PFSK-1 (cell line): ENCODE results near the gene BFAR.
A peak's percentile ranks its signal among the peaks of the same experiment; 100 is the strongest.

ENCODE experiments used
- FOXP2 ChIP-seq: optimal IDR thresholded peaks from 2 replicates; pipeline ENCODE3; 2011; ENCODE audit warnings: borderline replicate concordance, control low read depth, inconsistent platforms; ENCODE audit not compliant: insufficient read depth; ENCODE audit errors: extremely low read length, extremely low read depth
- POLR2AphosphoS5 ChIP-seq: IDR thresholded peaks from 2 replicates; pipeline ENCODE4 v1.6.1; 2012; ENCODE audit warnings: low read depth, mild to moderate bottlenecking, control low read depth, low read length, moderate library complexity
- REST ChIP-seq, 2 experiments: IDR thresholded peaks; 2 replicates each; pipeline versions ENCODE4 v1.6.1 to v1.8.0; 2011 to 2012; ENCODE audit warnings: low read depth in 2 of 2, low read length in 2 of 2, control low read depth in 1 of 2, inconsistent platforms in 1 of 2, mild to moderate bottlenecking in 1 of 2, moderate library complexity in 1 of 2; ENCODE audit not compliant: insufficient read depth in 1 of 2
- SIN3A ChIP-seq: IDR thresholded peaks from 2 replicates; pipeline ENCODE4 v1.6.1; 2012; ENCODE audit warnings: mild to moderate bottlenecking, low read length, moderate library complexity, borderline replicate concordance; ENCODE audit not compliant: insufficient read depth
- TAF1 ChIP-seq: IDR thresholded peaks from 2 replicates; pipeline ENCODE4 v1.6.1; 2012; ENCODE audit warnings: low read length, control low read depth, borderline replicate concordance; ENCODE audit not compliant: insufficient read depth

BFAR gene

GRCh38 chr16:14628806-14629611 lies 3.7 kb upstream of the BFAR start:
- TF ChIP-seq REST (IDR thresholded peaks at IDR 0.05; ENCODE audit: insufficient read depth in 1 of 2, low read depth in 2 of 2, low read length in 2 of 2) (no peak), POLR2AphosphoS5 (no peak), SIN3A (no peak), TAF1 (no peak), FOXP2 (no peak)

- TF ChIP-seq TAF1 (no peak), REST (IDR thresholded peaks at IDR 0.05; ENCODE audit: insufficient read depth in 1 of 2, low read depth in 2 of 2, low read length in 2 of 2) (no peak), FOXP2 (no peak)
Observed at GRCh38 chr16:14629612-14629918, 3.2 kb upstream of the BFAR start.

GRCh38 chr16:14629919-14630619 lies 2.7 kb upstream of the BFAR start, which contains the start of gene PARN:
PARN (minus strand) TSS chr16:14630260; CDS start chr16:14630125, 135 bp downstream.
- TF ChIP-seq FOXP2 (peak; percentile 85), REST (IDR thresholded peaks at IDR 0.05; ENCODE audit: insufficient read depth in 1 of 2, low read depth in 2 of 2, low read length in 2 of 2) (no peak), POLR2AphosphoS5 (peak; percentile 93), TAF1 (peak; percentile 75; the same call in 1 of the 2 replicates), SIN3A (peak; percentile 86; the same call in 1 of the 2 replicates)

- TF ChIP-seq POLR2AphosphoS5 (no peak), SIN3A (no peak), FOXP2 (no peak), REST (IDR thresholded peaks at IDR 0.05; ENCODE audit: insufficient read depth in 1 of 2, low read depth in 2 of 2, low read length in 2 of 2) (no peak)
Observed at GRCh38 chr16:14634389-14634725, 1.6 kb downstream of the BFAR start.
